ENCODE results near the gene CASS4.

DNA sequence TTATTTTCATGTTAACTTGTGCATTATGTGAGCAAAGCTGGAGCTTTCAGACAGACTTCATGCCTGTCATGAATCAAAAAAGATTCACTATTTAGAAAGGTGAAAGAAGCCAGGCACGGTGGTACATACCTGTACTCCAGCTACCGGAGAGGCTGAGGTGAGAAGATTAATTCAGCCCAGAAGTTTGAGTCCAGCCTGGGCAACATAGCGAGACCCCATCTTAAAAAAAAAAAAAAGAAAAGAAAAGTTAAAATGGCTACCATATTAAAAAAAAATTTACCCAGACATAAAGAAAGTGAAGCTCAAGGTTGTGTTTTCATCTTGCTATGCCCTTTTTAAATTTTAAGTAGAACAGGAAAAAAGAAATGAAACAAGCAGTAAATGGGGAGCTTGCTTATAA is 889 bp downstream of the CASS4 start:
- no peak for TF ChIP-seq POLR2A (IDR thresholded peaks at IDR 0.05; ENCODE audit: extremely low read depth, insufficient read length)
- TF ChIP-seq, protein P1, sequence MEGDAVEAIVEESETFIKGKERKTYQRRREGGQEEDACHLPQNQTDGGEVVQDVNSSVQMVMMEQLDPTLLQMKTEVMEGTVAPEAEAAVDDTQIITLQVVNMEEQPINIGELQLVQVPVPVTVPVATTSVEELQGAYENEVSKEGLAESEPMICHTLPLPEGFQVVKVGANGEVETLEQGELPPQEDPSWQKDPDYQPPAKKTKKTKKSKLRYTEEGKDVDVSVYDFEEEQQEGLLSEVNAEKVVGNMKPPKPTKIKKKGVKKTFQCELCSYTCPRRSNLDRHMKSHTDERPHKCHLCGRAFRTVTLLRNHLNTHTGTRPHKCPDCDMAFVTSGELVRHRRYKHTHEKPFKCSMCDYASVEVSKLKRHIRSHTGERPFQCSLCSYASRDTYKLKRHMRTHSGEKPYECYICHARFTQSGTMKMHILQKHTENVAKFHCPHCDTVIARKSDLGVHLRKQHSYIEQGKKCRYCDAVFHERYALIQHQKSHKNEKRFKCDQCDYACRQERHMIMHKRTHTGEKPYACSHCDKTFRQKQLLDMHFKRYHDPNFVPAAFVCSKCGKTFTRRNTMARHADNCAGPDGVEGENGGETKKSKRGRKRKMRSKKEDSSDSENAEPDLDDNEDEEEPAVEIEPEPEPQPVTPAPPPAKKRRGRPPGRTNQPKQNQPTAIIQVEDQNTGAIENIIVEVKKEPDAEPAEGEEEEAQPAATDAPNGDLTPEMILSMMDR (IDR thresholded peaks at IDR 0.05; ENCODE audit: low read depth, low read length), result no peak
- TF ChIP-seq, protein P2, sequence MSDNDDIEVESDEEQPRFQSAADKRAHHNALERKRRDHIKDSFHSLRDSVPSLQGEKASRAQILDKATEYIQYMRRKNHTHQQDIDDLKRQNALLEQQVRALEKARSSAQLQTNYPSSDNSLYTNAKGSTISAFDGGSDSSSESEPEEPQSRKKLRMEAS (IDR thresholded peaks at IDR 0.05; ENCODE audit: low read depth, low read length), result no peak
- TF ChIP-seq MYC (IDR thresholded peaks at IDR 0.05; ENCODE audit: low read depth, low read length), result no peak

Data from NB4 (cell line).